Endodermal cell (in vitro differentiated cells): ENCODE results near the gene ARID4A. TPM values are rescaled to one million over a fixed set of nuclear protein-coding genes. Genes with fewer than 3 reads are reported as not detected.

Source experiments
- DNase-seq: peaks from one replicate; pipeline ENCODE4 v3.0.0-alpha.2; 2017
- H3K27ac ChIP-seq: 2 replicates; pipeline ENCODE4 v1.5.1; 2013; ENCODE audit warnings: mild to moderate bottlenecking, low read depth, low read length, moderate library complexity
- H3K27me3 ChIP-seq: 2 replicates; pipeline ENCODE4 v1.6.1; 2013; ENCODE audit warnings: mild to moderate bottlenecking, low read length, moderate library complexity; ENCODE audit not compliant: insufficient read depth, control insufficient read depth, poor library complexity, severe bottlenecking
- H3K36me3 ChIP-seq: 2 replicates; pipeline ENCODE4 v1.7.0; 2013; ENCODE audit warnings: mild to moderate bottlenecking, low read length, moderate library complexity; ENCODE audit not compliant: control insufficient read depth, insufficient read depth
- H3K4me1 ChIP-seq: one replicate; pipeline ENCODE4 v1.7.0; 2013; ENCODE audit warnings: low read length; ENCODE audit not compliant: control insufficient read depth, insufficient read depth
- H3K4me3 ChIP-seq: 2 replicates; pipeline ENCODE4 v1.5.1; 2013; ENCODE audit warnings: mild to moderate bottlenecking, low read length, moderate library complexity
- H3K9ac ChIP-seq: 2 replicates; pipeline ENCODE4 v1.6.1; 2013; ENCODE audit warnings: mild to moderate bottlenecking, low read length, moderate library complexity; ENCODE audit not compliant: poor library complexity, severe bottlenecking; ENCODE audit errors: extremely low read depth
- H3K9me3 ChIP-seq: 2 replicates; pipeline ENCODE4 v1.6.1; 2013; ENCODE audit warnings: mild to moderate bottlenecking, low read length, moderate library complexity; ENCODE audit not compliant: control insufficient read depth
- H3K27ac Mint-ChIP-seq: 2 replicates; pipeline ENCODE4 v1.8.0; 2020; ENCODE audit warnings: mixed read lengths
- H3K27me3 Mint-ChIP-seq: 2 replicates; pipeline ENCODE4 v1.8.0; 2021; ENCODE audit warnings: mild to moderate bottlenecking, mixed read lengths; ENCODE audit not compliant: insufficient read depth
- H3K36me3 Mint-ChIP-seq: 2 replicates; pipeline ENCODE4 v1.8.0; 2020; ENCODE audit warnings: low read depth, mixed read lengths
- H3K4me1 Mint-ChIP-seq: 2 replicates; pipeline ENCODE4 v1.8.0; 2020; ENCODE audit warnings: mixed read lengths
- H3K4me3 Mint-ChIP-seq: 2 replicates; pipeline ENCODE4 v1.8.0; 2020; ENCODE audit warnings: mild to moderate bottlenecking, moderate library complexity, mixed read lengths
- H3K9me3 Mint-ChIP-seq: 2 replicates; pipeline ENCODE4 v1.8.0; 2020; ENCODE audit warnings: mild to moderate bottlenecking, mixed read lengths
- CTCF ChIP-seq: fragments of 200-600 bp; sonication (generic); conservative IDR thresholded peaks from 2 replicates; pipeline ENCODE4 v1.5.0; 2021; ENCODE audit warnings: antibody characterized with exemption, mild to moderate bottlenecking
- WGBS, 2 experiments: methylation state at CpG; one replicate each; pipeline versions ENCODE4 v1.1.5 to v1.1.7; 2013; ENCODE audit warnings: missing lambda C conversion rate in 2 of 2, mixed read lengths in 1 of 2; ENCODE audit not compliant: insufficient coverage in 1 of 2, insufficient read length in 1 of 2; 5-methylcytosine and 5-hydroxymethylcytosine counted together
- long read RNA-seq, 4 experiments: library from polyadenylated mRNA in 2 of 4; library from RNA in 1 of 4; library from capped mRNA in 1 of 4; stranded (forward) in 3 of 4; unstranded in 1 of 4; transcript quantifications; one replicate each; pipeline ENCODE4 v2.0.0, GENCODE V29; 2020 to 2021; ENCODE audit warnings: inconsistent platforms in 1 of 4
- polyA plus RNA-seq, 2 experiments: library from polyadenylated mRNA; stranded (reverse); fragments of 50-300 nt; gene quantifications; one replicate each; pipeline ENCODE4 v1.2.3, GENCODE V29; 2013
- total RNA-seq, 2 donors: library from RNA; stranded (reverse); fragmentation: NEBNext Ultra II Directional in 1 of 2; extraction: Animal tissue kit (Norgen Biotek cat#: 25700) in 1 of 2; gene quantifications; 2 replicates in 1 of 2; 3 replicates in 1 of 2; pipeline ENCODE4 v1.2.1, GENCODE V29; 2021

ARID4A gene
- 10 to 100 TPM; 22.1 to 24.5 TPM for total RNA-seq
- 14.7 TPM for polyA plus RNA-seq (2013, experiment 1 of 2)
- polyA plus RNA-seq (2013, experiment 2 of 2), result 13.6 TPM
- long read RNA-seq, experiment 1, full-length matches to known transcripts, result 1 of 4 reads
- long read RNA-seq, experiment 1, partial matches to known transcripts, result 1 of 4 reads
- long read RNA-seq, experiment 1, other reads (novel, unspliced or antisense), result 2 of 4 reads
- long read RNA-seq, experiment 2, full-length matches to known transcripts, result 8 of 25 reads
- long read RNA-seq, experiment 2, partial matches to known transcripts, result 5 of 25 reads
- long read RNA-seq, experiment 2, other reads (novel, unspliced or antisense), result 12 of 25 reads
- long read RNA-seq, experiment 3, partial matches to known transcripts, result 53 of 67 reads
- long read RNA-seq, experiment 3, other reads (novel, unspliced or antisense), result 14 of 67 reads
- long read RNA-seq, experiment 4, partial matches to known transcripts, result 45 of 51 reads
- long read RNA-seq, experiment 4, other reads (novel, unspliced or antisense), result 6 of 51 reads

GRCh38 chr14:58298477-58299400 is at the start of gene ARID4A:
Gene ARID4A, plus strand, starts transcription at chr14:58298555. Its CDS starts 1,300 bp downstream, at chr14:58299855.
- peak within 1 kb of the TSS; percentile 97 for H3K9ac ChIP-seq
- Mint-ChIP-seq H3K27ac (no peak within 1 kb of the TSS), H3K9me3 (no peaks in the 10 kb centered on the region), H3K4me1 (peaks cover 15% of the 10 kb centered on the region), H3K27me3 (no peaks in the 10 kb centered on the region), H3K36me3 (peaks cover 40% of the 10 kb centered on the region), H3K4me3 (no peak within 1 kb of the TSS)
- H3K9me3 ChIP-seq, result no peaks in the 10 kb centered on the region
- peaks cover 42% of the 10 kb centered on the region for H3K36me3 ChIP-seq
- no peak for TF ChIP-seq CTCF
- no peaks in the 10 kb centered on the region for H3K4me1 ChIP-seq
- 0 to 1% methylated on average over 31 to 68 of the region's 79 CpGs for WGBS, 2 experiments
- peak within 1 kb of the TSS; percentile 98 for H3K27ac ChIP-seq
- peak; percentile 96 for DNase-seq
- no peaks in the 10 kb centered on the region for H3K27me3 ChIP-seq
- H3K4me3 ChIP-seq, result peak within 1 kb of the TSS; percentile 100

GRCh38 chr14:58249611-58250010 is 48.7 kb upstream of the ARID4A start:
- peaks cover 43% of the 10 kb centered on the region for H3K36me3 Mint-ChIP-seq

More at GRCh38 chr14:58249611-58250010, 48.7 kb upstream of the ARID4A start:
- no peaks in the 10 kb centered on the region for H3K9me3 Mint-ChIP-seq
- H3K36me3 ChIP-seq, result peaks cover 58% of the 10 kb centered on the region
- TF ChIP-seq CTCF, result no peak
- H3K4me1 Mint-ChIP-seq, result peaks cover 14% of the 10 kb centered on the region
- no peaks in the 10 kb centered on the region for H3K27me3 ChIP-seq
- no peaks in the 10 kb centered on the region for H3K4me1 ChIP-seq
- H3K9me3 ChIP-seq, result no peaks in the 10 kb centered on the region
- H3K27ac Mint-ChIP-seq, result peak overlapping the region; percentile 39
- H3K9ac ChIP-seq, result no peak overlapping the region
- no peak overlapping the region for H3K27ac ChIP-seq
- no peak overlapping the region for H3K4me3 ChIP-seq
- H3K4me3 Mint-ChIP-seq, result no peak overlapping the region
- 92 to 93% methylated on average over 7 to 8 of the region's 8 CpGs for WGBS, 2 experiments
- no peak for DNase-seq
- no peaks in the 10 kb centered on the region for H3K27me3 Mint-ChIP-seq
